ENCODE data around the gene PLCB1. TPM values are rescaled to one million over a fixed set of nuclear protein-coding genes. Genes with fewer than 3 reads are reported as not detected.
"Not testable (repeated sequence)": the region's sequence is repeated elsewhere in the genome, so short reads cannot be mapped to it uniquely, and the experiment has no call there.

PLCB1 gene
- total and polyA plus RNA-seq, 2 experiments from 2014 or later: 8.0 to 17.6 TPM

- Histone ChIP-seq H3K9me3 (ENCODE audit: low read depth) (no peaks in the 10 kb centered on the region), H3K4me3 (no peak overlapping the region), H3K27ac (peak overlapping the region; percentile 10), H3K36me3 (no peaks in the 10 kb centered on the region), H3K4me1 (ENCODE audit: low read depth) (peaks cover 8% of the 10 kb centered on the region), H3K27me3 (no peaks in the 10 kb centered on the region)
- no peak for TF ChIP-seq CTCF (IDR thresholded peaks at IDR 0.05; ENCODE audit: low read depth, low read length)
- peak; percentile 11 to 27 for DNase-seq (ENCODE audit: low read depth in 1 of 2, low spot score in 1 of 2)
These were observed 300.5 kb downstream of the PLCB1 start for GRCh38 chr20:8432435-8433148.

GRCh38 chr20:8433291-8433690, 301.2 kb downstream of the PLCB1 start:
- Histone ChIP-seq H3K4me3 (no peak overlapping the region), H3K27ac (no peak overlapping the region), H3K4me1 (ENCODE audit: low read depth) (peaks cover 8% of the 10 kb centered on the region), H3K36me3 (no peaks in the 10 kb centered on the region), H3K27me3 (no peaks in the 10 kb centered on the region), H3K9me3 (ENCODE audit: low read depth) (no peaks in the 10 kb centered on the region)
- no peak for TF ChIP-seq CTCF (IDR thresholded peaks at IDR 0.05; ENCODE audit: low read depth, low read length)
- no peak for DNase-seq (ENCODE audit: low read depth in 1 of 2, low spot score in 1 of 2)

- Histone ChIP-seq H3K9me3 (ENCODE audit: low read depth) (no peaks in the 10 kb centered on the region), H3K36me3 (no peaks in the 10 kb centered on the region), H3K4me1 (ENCODE audit: low read depth) (peaks cover 8% of the 10 kb centered on the region), H3K27ac (no peak overlapping the region), H3K4me3 (no peak overlapping the region), H3K27me3 (no peaks in the 10 kb centered on the region)
- DNase-seq (ENCODE audit: low read depth in 1 of 2, low spot score in 1 of 2): peak in 1 of 2 donors; percentile 77
- TF ChIP-seq CTCF (IDR thresholded peaks at IDR 0.05; ENCODE audit: low read depth, low read length): no peak
These were observed 302.3 kb downstream of the PLCB1 start for GRCh38 chr20:8434326-8434876.

- Histone ChIP-seq H3K27me3 (no peaks in the 10 kb centered on the region), H3K36me3 (no peaks in the 10 kb centered on the region), H3K27ac (no peak overlapping the region), H3K9me3 (ENCODE audit: low read depth) (no peaks in the 10 kb centered on the region), H3K4me3 (no peak overlapping the region), H3K4me1 (ENCODE audit: low read depth) (peaks cover 8% of the 10 kb centered on the region)
- DNase-seq (ENCODE audit: low read depth in 1 of 2, low spot score in 1 of 2): peak in 1 of 2 donors; percentile 15
- TF ChIP-seq CTCF (IDR thresholded peaks at IDR 0.05; ENCODE audit: low read depth, low read length): no peak
These were observed 303.4 kb downstream of the PLCB1 start for GRCh38 chr20:8435285-8436035.

GRCh38 chr20:8436938-8437337, 304.9 kb downstream of the PLCB1 start:
- not testable (repeated sequence) for H3K27me3 ChIP-seq; H3K4me1 ChIP-seq (ENCODE audit: low read depth); H3K4me3 ChIP-seq; H3K9me3 ChIP-seq (ENCODE audit: low read depth); DNase-seq (ENCODE audit: low read depth in 1 of 2, low spot score in 1 of 2); H3K36me3 ChIP-seq; H3K27ac ChIP-seq

GRCh38 chr20:8438748-8439147, 306.7 kb downstream of the PLCB1 start:
- Histone ChIP-seq H3K27ac (no peak overlapping the region), H3K4me1 (ENCODE audit: low read depth) (no peaks in the 10 kb centered on the region), H3K36me3 (no peaks in the 10 kb centered on the region), H3K27me3 (no peaks in the 10 kb centered on the region), H3K9me3 (ENCODE audit: low read depth) (no peaks in the 10 kb centered on the region), H3K4me3 (no peak overlapping the region)
- no peak for DNase-seq (ENCODE audit: low read depth in 1 of 2, low spot score in 1 of 2)
- TF ChIP-seq CTCF (IDR thresholded peaks at IDR 0.05; ENCODE audit: low read depth, low read length): no peak
